HG03439 (cell line): ENCODE results near the gene FBXW8.

Source experiments
- ATAC-seq: cut with Tn5 transposase; IDR thresholded peaks from one replicate; pipeline ENCODE4 v1.9.1; 2021; ENCODE audit warnings: mild to moderate bottlenecking, moderate library complexity; ENCODE audit not compliant: unreplicated experiment

FBXW8 gene

GRCh38 chr12:116954710-116955381 lies 44.1 kb downstream of the FBXW8 start:
- no peak for ATAC-seq

GRCh38 chr12:116955382-116956021 lies 44.8 kb downstream of the FBXW8 start:
- no peak for ATAC-seq

- ATAC-seq, result no peak
Measured at GRCh38 chr12:116958402-116959197, 47.9 kb downstream of the FBXW8 start.

GRCh38 chr12:116959198-116959460 lies 48.4 kb downstream of the FBXW8 start:
- ATAC-seq, result no peak

- peak; percentile 98 for ATAC-seq
Measured at GRCh38 chr12:116959845-116960514, 49.2 kb downstream of the FBXW8 start.

GRCh38 chr12:116962197-116962596 lies 51.4 kb downstream of the FBXW8 start:
- no peak for ATAC-seq

GRCh38 chr12:116962783-116963356 lies 52.1 kb downstream of the FBXW8 start:
- ATAC-seq, result no peak

- ATAC-seq, result no peak
Measured at GRCh38 chr12:116964054-116965050, 53.6 kb downstream of the FBXW8 start.

- no peak for ATAC-seq
Measured at GRCh38 chr12:116968986-116969385, 58.2 kb downstream of the FBXW8 start.

GRCh38 chr12:116969615-116970585 lies 59.1 kb downstream of the FBXW8 start:
- ATAC-seq, result no peak

- no peak for ATAC-seq
Measured at GRCh38 chr12:116971222-116971621, 60.5 kb downstream of the FBXW8 start.

- ATAC-seq, result no peak
Measured at GRCh38 chr12:116975779-116976393, 65.1 kb downstream of the FBXW8 start.

- ATAC-seq, result peak; percentile 53
Measured at GRCh38 chr12:116977465-116978380, 67.0 kb downstream of the FBXW8 start.

GRCh38 chr12:116978791-116979508 lies 68.2 kb downstream of the FBXW8 start:
- no peak for ATAC-seq

GRCh38 chr12:116980083-116980482 lies 69.3 kb downstream of the FBXW8 start:
- no peak for ATAC-seq

GRCh38 chr12:116982791-116983411 lies 72.2 kb downstream of the FBXW8 start:
- no peak for ATAC-seq
